ENCODE results near the gene SPATA25. TPM values are rescaled to one million over a fixed set of nuclear protein-coding genes. Genes with fewer than 3 reads are reported as not detected.

The SPATA25 gene
- total RNA-seq, 1 experiment from 2014 or later: 1.8 TPM

- DNase-seq (ENCODE audit: low read depth, low spot score) (no peak), ATAC-seq (no peak)
- ChIA-PET POLR2A (no interaction called here), CTCF (interaction anchor here (1.7 kb wide), 1 partner anchor 12 kb away, joined by 4 read pairs; no protein-coding TSS in a partner anchor)
- Histone ChIP-seq H3K27ac (ENCODE audit: low read length) (no peak overlapping the region), H3K27me3 (ENCODE audit: control insufficient read depth, insufficient read depth, low read length) (no peaks in the 10 kb centered on the region), H3K4me1 (ENCODE audit: control insufficient read depth, insufficient read depth, low read length) (peaks cover 12% of the 10 kb centered on the region), H3K4me3 (ENCODE audit: low read depth in 2 of 2, low read length in 2 of 2) (no peak overlapping the region; a peak in 1 of 4 replicates), H3K36me3 (ENCODE audit: control insufficient read depth, insufficient read depth, low read length) (peaks cover 3% of the 10 kb centered on the region; the same call in 1 of the 2 replicates), H3K9me3 (ENCODE audit: control insufficient read depth, insufficient read depth, low read depth, low read length) (no peaks in the 10 kb centered on the region)
- in situ Hi-C loops (cut with HindIII; ENCODE audit: low pct_unique_long_range_greater_than_20kb, low sequenced_read_pairs): no loop called here
- intact Hi-C loops (cut with micrococcal nuclease; ENCODE audit: unreplicated experiment): no loop called here
- TF ChIP-seq POLR2AphosphoS5 (IDR thresholded peaks at IDR 0.05; ENCODE audit: low read depth, low read length) (no peak), TCF7L2 (IDR thresholded peaks at IDR 0.05; ENCODE audit: low read depth, low read length) (no peak), CTCF (IDR thresholded peaks at IDR 0.05) (no peak), REST (IDR thresholded peaks at IDR 0.05; ENCODE audit: insufficient read depth in 1 of 2, low read depth in 2 of 2, low read length in 1 of 2) (no peak), SIN3A (IDR thresholded peaks at IDR 0.05; ENCODE audit: borderline replicate concordance, insufficient read depth, low read depth, low read length) (no peak)
- no TSS peak for BruUV-seq (replicated peaks)
These were observed 5.5 kb upstream of the SPATA25 start for GRCh38 chr20:45892828-45893500.

GRCh38 chr20:45892049-45892825, 4.8 kb upstream of the SPATA25 start:
- Histone ChIP-seq H3K27me3 (ENCODE audit: control insufficient read depth, insufficient read depth, low read length) (no peaks in the 10 kb centered on the region), H3K36me3 (ENCODE audit: control insufficient read depth, insufficient read depth, low read length) (peaks cover 3% of the 10 kb centered on the region; the same call in 1 of the 2 replicates), H3K4me1 (ENCODE audit: control insufficient read depth, insufficient read depth, low read length) (peaks cover 12% of the 10 kb centered on the region), H3K27ac (ENCODE audit: low read length) (peak overlapping the region; percentile 81), H3K9me3 (ENCODE audit: control insufficient read depth, insufficient read depth, low read depth, low read length) (no peaks in the 10 kb centered on the region), H3K4me3 (ENCODE audit: low read depth in 2 of 2, low read length in 2 of 2) (peak overlapping the region; percentile 68 to 74)
- ATAC-seq (peak; percentile 54), DNase-seq (ENCODE audit: low read depth, low spot score) (no peak)
- ChIA-PET POLR2A (no interaction called here), CTCF (interaction anchor here (1.7 kb wide), 1 partner anchor 13 kb away, joined by 4 read pairs; no protein-coding TSS in a partner anchor)
- BruUV-seq (replicated peaks): TSS peak; percentile 61
- in situ Hi-C loops (cut with HindIII; ENCODE audit: low pct_unique_long_range_greater_than_20kb, low sequenced_read_pairs): no loop called here
- TF ChIP-seq SIN3A (IDR thresholded peaks at IDR 0.05; ENCODE audit: borderline replicate concordance, insufficient read depth, low read depth, low read length) (no peak), REST (IDR thresholded peaks at IDR 0.05; ENCODE audit: insufficient read depth in 1 of 2, low read depth in 2 of 2, low read length in 1 of 2) (no peak)
- intact Hi-C loops (cut with micrococcal nuclease; ENCODE audit: unreplicated experiment): no loop called here
